Pancreas (tissue), 10 donors: Measurements from ENCODE around the gene FGD3. TPM values are rescaled to one million over a fixed set of nuclear protein-coding genes. Genes with fewer than 3 reads are reported as not detected.

Experiments used
- ATAC-seq, 4 donors: fragments of 200-7000 bp; cut with Tn5 transposase; one replicate each; pipeline versions ENCODE4 v1.8.0 to v1.9.1; 2020; ENCODE audit warnings: mild to moderate bottlenecking in 4 of 4, moderate library complexity in 4 of 4
- DNase-seq, 6 donors: peaks; one replicate each; pipeline ENCODE4 v3.0.0-alpha.2; 2020
- FAIRE-seq: peaks from 2 replicates; lab custom pipeline; 2012; peaks lifted over from hg19 to GRCh38; lab: Jason Lieb, UNC
- H3K27ac ChIP-seq, 4 donors: fragments of 200-600 bp; sonication (generic); 1 replicate in 3 of 4; 2 replicates in 1 of 4; pipeline versions ENCODE4 v1.5.0 to v1.8.0; 2020
- H3K27me3 ChIP-seq, 4 donors: fragments of 200-600 bp; one replicate each; pipeline ENCODE4 v1.8.0; 2021
- H3K36me3 ChIP-seq, 3 donors: fragments of 200-600 bp; sonication (generic) in 1 of 3; one replicate each; pipeline versions ENCODE4 v1.5.0 to v1.8.0; 2020 to 2021
- H3K4me1 ChIP-seq, 3 donors: fragments of 200-600 bp; one replicate each; pipeline ENCODE4 v1.8.0; 2021
- H3K4me3 ChIP-seq, 4 donors: fragments of 200-600 bp; sonication (generic) in 2 of 4; one replicate each; pipeline versions ENCODE4 v1.5.0 to v1.8.0; 2020 to 2021
- H3K9me3 ChIP-seq, 4 donors: fragments of 200-600 bp; one replicate each; pipeline ENCODE4 v1.8.0; 2021
- WGBS, 2 donors: extraction: QIAGEN DNeasy Blood & Tissue Kit; methylation state at CpG; one replicate each; pipeline ENCODE4 v1.1.7; 2013; 5-methylcytosine and 5-hydroxymethylcytosine counted together
- intact Hi-C, 3 donors: fragments of 100-400 bp; cut with DNase I; formaldehyde crosslinking; loops; one replicate each; pipeline versions ENCODE4 v1.11.1 to v1.14.2; 2022
- polyA plus RNA-seq, 2 donors: library from polyadenylated mRNA; stranded (reverse); fragments of 200-250 nt; gene quantifications; one replicate each; pipeline ENCODE4 v1.2.3, GENCODE V29; 2013
- total RNA-seq, 6 donors: library from RNA; stranded (reverse); fragmentation: NEBNext Ultra II Directional in 4 of 6; extraction: Animal tissue kit (Norgen Biotek cat#: 25700) in 4 of 6; gene quantifications; one replicate each; pipeline versions ENCODE4 v1.2.1 to v1.2.4, GENCODE V29; 2021 to 2023
- TF ChIP-seq, protein P1 (sequence below), 4 donors: fragments of 200-600 bp; sonication (generic) in 3 of 4; IDR thresholded peaks; one replicate each; pipeline versions ENCODE4 v1.5.0 to v1.8.0; 2021; ENCODE audit warnings: antibody characterized with exemption in 4 of 4
- donor health status: healthy with polysubstance abuse.
- donor health status: DM: no; HTN: no; CAD: no; lungs with moderate emphysema.
- donor health status: DM: no; HTN: no; CAD: no.
- donor health status: control.
- donor health status: control.
- donor health status: Bipolar disorder and iron deficiency.
- donor health status: DM: yes; HTN: yes; CAD: no.
- donor health status: DM: no; HTN: no; CAD: no.
- donor health status: DM: no; HTN: no; CAD: no.
- donor health status: DM: yes; HTN: yes; CAD: no.

Gene FGD3
- total and polyA plus RNA-seq, 8 donors = 5.0 to 27.7 (median 7.8) TPM

DNA sequence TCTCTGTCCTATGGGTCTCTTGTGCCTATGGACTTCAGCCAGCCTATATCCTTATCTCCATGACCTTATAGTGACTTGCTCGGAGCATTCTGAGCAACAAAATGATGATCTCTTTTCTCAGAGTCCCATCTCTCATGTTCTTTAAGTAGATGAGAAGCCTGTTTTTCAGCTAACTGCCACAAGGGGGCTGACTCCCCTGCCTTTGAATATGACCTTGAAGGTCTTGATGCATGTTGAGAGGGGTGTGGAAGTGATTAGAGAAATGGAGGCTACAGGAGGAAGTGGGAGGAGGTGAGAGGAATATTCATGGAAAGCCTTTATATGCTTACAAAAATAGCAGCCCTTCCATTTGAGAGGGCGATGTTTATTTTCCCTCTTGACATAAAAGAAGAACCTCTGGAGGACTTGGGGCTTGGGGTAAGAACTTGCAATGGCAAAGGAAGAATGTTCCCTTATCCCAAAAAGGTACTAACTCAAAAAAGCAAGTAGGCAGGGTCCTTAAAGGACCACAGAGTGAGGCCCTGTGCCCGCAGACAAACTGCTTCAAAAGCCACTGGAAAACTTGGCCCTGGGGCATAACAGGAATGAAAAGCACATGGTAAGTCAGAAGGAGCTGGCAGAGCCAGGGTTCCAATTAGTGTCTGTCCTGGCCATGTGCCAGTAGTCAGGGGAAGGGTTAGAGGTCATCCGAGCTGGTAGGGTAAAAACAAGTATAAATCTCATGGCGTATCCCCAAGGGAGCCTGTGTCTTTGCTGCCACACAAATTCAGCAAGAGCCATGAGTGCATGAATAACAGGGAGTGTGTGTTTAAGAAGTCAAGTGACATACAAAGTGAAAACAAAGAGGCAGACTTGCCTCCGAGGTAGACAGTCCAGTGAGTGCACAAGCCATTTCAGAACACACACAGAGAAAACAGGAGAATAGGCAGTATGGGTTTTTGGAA lies 39.1 kb downstream of the FGD3 start:
- TF ChIP-seq, protein P1, sequence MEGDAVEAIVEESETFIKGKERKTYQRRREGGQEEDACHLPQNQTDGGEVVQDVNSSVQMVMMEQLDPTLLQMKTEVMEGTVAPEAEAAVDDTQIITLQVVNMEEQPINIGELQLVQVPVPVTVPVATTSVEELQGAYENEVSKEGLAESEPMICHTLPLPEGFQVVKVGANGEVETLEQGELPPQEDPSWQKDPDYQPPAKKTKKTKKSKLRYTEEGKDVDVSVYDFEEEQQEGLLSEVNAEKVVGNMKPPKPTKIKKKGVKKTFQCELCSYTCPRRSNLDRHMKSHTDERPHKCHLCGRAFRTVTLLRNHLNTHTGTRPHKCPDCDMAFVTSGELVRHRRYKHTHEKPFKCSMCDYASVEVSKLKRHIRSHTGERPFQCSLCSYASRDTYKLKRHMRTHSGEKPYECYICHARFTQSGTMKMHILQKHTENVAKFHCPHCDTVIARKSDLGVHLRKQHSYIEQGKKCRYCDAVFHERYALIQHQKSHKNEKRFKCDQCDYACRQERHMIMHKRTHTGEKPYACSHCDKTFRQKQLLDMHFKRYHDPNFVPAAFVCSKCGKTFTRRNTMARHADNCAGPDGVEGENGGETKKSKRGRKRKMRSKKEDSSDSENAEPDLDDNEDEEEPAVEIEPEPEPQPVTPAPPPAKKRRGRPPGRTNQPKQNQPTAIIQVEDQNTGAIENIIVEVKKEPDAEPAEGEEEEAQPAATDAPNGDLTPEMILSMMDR (IDR thresholded peaks at IDR 0.05) = peak; percentile 14 to 46 (median 29)
- Histone ChIP-seq H3K4me1 (no peaks in the 10 kb centered on the region), H3K27me3 (no peaks in the 10 kb centered on the region), H3K27ac (no peak overlapping the region), H3K9me3 (no peaks in the 10 kb centered on the region), H3K4me3 (no peak overlapping the region), H3K36me3 (no peaks in the 10 kb centered on the region)
- 81 to 86% methylated on average over 6 of the region's 6 CpGs for WGBS, 2 donors
- intact Hi-C loops = no loop called here
- FAIRE-seq (no peak), ATAC-seq (peak in 3 of 4 donors; percentile 44 to 51 (median 47)), DNase-seq (no peak)

DNA sequence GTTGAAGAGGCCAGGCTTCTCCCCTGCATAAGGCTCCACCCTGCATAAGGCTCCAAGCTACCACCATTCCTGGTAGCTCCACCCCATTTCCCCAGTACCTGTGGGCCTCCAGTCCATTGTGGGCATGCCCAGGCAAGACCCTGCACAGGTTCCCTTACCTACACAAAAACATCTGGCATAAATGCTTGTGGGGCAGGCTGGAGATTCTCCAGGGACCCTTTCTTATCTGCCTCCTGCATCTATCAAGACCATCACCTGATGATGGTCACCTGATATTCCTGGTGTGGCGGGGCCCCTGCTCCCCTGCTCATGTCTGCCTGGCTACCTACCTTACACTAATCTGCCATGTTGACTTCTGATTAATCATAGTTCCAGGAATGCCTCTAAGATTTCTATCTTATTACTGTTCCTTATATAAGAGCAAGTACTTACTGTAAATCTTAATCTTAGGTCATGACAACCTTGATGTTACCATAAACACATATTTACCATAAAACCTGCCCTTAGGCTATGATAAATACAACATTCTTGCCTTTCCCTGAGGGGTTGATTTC lies 41.0 kb downstream of the FGD3 start:
- WGBS, 2 donors = 100% methylated on average over 1 of the region's 1 CpG

GRCh38 chr9:92989561-92989960 lies 42.2 kb downstream of the FGD3 start:
- H3K9me3 ChIP-seq = no peaks in the 10 kb centered on the region
- WGBS, 2 donors = 40 to 53% methylated on average over 3 of the region's 3 CpGs
- H3K36me3 ChIP-seq = no peaks in the 10 kb centered on the region
- no peak overlapping the region for H3K27ac ChIP-seq
- no peak overlapping the region for H3K4me3 ChIP-seq
- FAIRE-seq (no peak), ATAC-seq (no peak), DNase-seq (no peak)
- no peaks in the 10 kb centered on the region for H3K27me3 ChIP-seq
- intact Hi-C loops = no loop called here
- TF ChIP-seq, protein P1 (IDR thresholded peaks at IDR 0.05) = no peak
- H3K4me1 ChIP-seq = no peaks in the 10 kb centered on the region

More for the DNA sequence above, 41.0 kb downstream of the FGD3 start:
- TF ChIP-seq, protein P1 (IDR thresholded peaks at IDR 0.05) = no peak
- no peak overlapping the region for H3K27ac ChIP-seq
- intact Hi-C loops = no loop called here
- H3K9me3 ChIP-seq = no peaks in the 10 kb centered on the region
- H3K4me1 ChIP-seq = no peaks in the 10 kb centered on the region
- ATAC-seq = no peak
- FAIRE-seq = no peak
- H3K4me3 ChIP-seq = no peak overlapping the region
- no peaks in the 10 kb centered on the region for H3K36me3 ChIP-seq
- H3K27me3 ChIP-seq = no peaks in the 10 kb centered on the region
- DNase-seq = no peak

GRCh38 chr9:92990461-92990860 lies 43.1 kb downstream of the FGD3 start:
- intact Hi-C loops = no loop called here
- Histone ChIP-seq H3K4me3 (no peak overlapping the region), H3K27ac (no peak overlapping the region), H3K4me1 (no peaks in the 10 kb centered on the region), H3K27me3 (no peaks in the 10 kb centered on the region), H3K9me3 (no peaks in the 10 kb centered on the region), H3K36me3 (no peaks in the 10 kb centered on the region)
- no peak for ATAC-seq
- TF ChIP-seq, protein P1 (IDR thresholded peaks at IDR 0.05) = no peak
- 72 to 87% methylated on average over 3 of the region's 3 CpGs for WGBS, 2 donors
- DNase-seq = no peak
- FAIRE-seq = no peak
